Measurements from ENCODE around the gene SLC9A8. TPM values are rescaled to one million over a fixed set of nuclear protein-coding genes. Genes with fewer than 3 reads are reported as not detected.

SLC9A8 gene
- total and polyA plus RNA-seq, 2 of the 8 experiments (the other 6 are each of a cell fraction or from before 2014, with no cell fraction given) = 3.2 to 6.2 TPM

DNA sequence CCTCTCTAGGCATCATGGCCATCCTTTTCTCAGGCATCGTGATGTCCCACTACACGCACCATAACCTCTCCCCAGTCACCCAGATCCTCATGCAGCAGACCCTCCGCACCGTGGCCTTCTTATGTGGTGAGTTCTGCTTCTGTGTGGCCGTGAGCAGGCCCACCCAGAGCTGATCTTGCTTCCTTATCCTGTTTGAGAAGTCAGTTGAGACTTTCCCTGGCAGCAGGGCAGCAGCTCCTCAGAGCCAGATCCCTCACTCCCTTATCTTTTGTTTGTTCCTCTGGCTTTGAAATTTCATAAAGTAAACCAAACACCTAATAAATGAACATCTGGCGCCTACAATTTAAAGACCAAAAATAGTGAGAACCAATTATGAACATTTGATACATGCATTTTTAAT lies 62.1 kb downstream of the SLC9A8 start:
- DNase-seq (ENCODE audit: low read depth in 1 of 2, low spot score in 2 of 2) (no peak), FAIRE-seq (no peak)
- Histone ChIP-seq H3K4me3 (ENCODE audit: extremely low read depth in 1 of 4, insufficient read depth in 2 of 4, low read depth in 3 of 4, low read length in 4 of 4) (no peak overlapping the region), H4K5ac (ENCODE audit: insufficient read length, low read depth, low read length) (no peak overlapping the region), H3K4me1 (replicated peaks in 1 of 4; ENCODE audit: control insufficient read depth in 3 of 4, insufficient read depth in 4 of 4, low read length in 3 of 4) (no peaks in the 10 kb centered on the region), H3K4me2 (ENCODE audit: insufficient read depth in 1 of 2, low read depth in 2 of 2, low read length in 2 of 2) (no peak overlapping the region), H3K4ac (replicated peaks; ENCODE audit: insufficient read length, low read depth, low read length) (no peak overlapping the region), H3K23me2 (ENCODE audit: low read depth, low read length) (no peaks in the 10 kb centered on the region), H2BK12ac (ENCODE audit: low read depth, low read length) (no peak overlapping the region), H3K9me3 (ENCODE audit: insufficient read depth in 2 of 2, low read depth in 1 of 2, low read length in 1 of 2) (no peaks in the 10 kb centered on the region), H3K9ac (replicated peaks in 1 of 4; ENCODE audit: extremely low read depth in 1 of 4, low read depth in 3 of 4, low read length in 3 of 4) (no peak overlapping the region), H3K27ac (ENCODE audit: low read depth, low read length) (no peak overlapping the region), H3K56ac (replicated peaks; ENCODE audit: insufficient read length, low read depth, low read length) (no peak overlapping the region), H2AK5ac (ENCODE audit: low read depth, low read length) (no peak overlapping the region), H3K23ac (ENCODE audit: insufficient read length) (no peak overlapping the region), H4K20me1 (replicated peaks in 1 of 2; ENCODE audit: control insufficient read depth in 1 of 2, insufficient read depth in 2 of 2, low read length in 2 of 2) (no peaks in the 10 kb centered on the region), H2AFZ (ENCODE audit: low read length) (no peak overlapping the region), H3K79me2 (ENCODE audit: control insufficient read depth in 1 of 2, insufficient read depth in 2 of 2, low read length in 2 of 2) (no peaks in the 10 kb centered on the region), H2BK20ac (ENCODE audit: low read length) (no peak overlapping the region), H3K18ac (ENCODE audit: extremely low read depth, low read length) (no peak overlapping the region), H3K27me3 (replicated peaks in 1 of 4; ENCODE audit: control insufficient read depth in 3 of 4, extremely low read depth in 1 of 4, insufficient read depth in 3 of 4, low read length in 3 of 4) (peaks cover 0 to 2% (median 0%) of the 10 kb centered on the region in 4 experiments; a peak in 1 of 7 replicates), H3K14ac (ENCODE audit: insufficient read length) (no peak overlapping the region), H2BK15ac (ENCODE audit: low read length) (no peak overlapping the region), H4K91ac (replicated peaks; ENCODE audit: insufficient read length, low read length) (no peak overlapping the region), H4K8ac (ENCODE audit: extremely low read depth, insufficient read depth, low read length) (no peak overlapping the region), H2BK120ac (replicated peaks; ENCODE audit: low read depth, low read length) (no peak overlapping the region), H3K36me3 (ENCODE audit: control insufficient read depth in 2 of 4, insufficient read depth in 4 of 4, low read length in 3 of 4) (peaks cover 0 to 2% (median 0%) of the 10 kb centered on the region in 4 experiments; a peak in 1 of 8 replicates), H2BK5ac (ENCODE audit: low read depth, low read length) (no peak overlapping the region), H3K79me1 (ENCODE audit: low read depth, low read length) (no peaks in the 10 kb centered on the region)
- TF ChIP-seq ASH2L (IDR thresholded peaks at IDR 0.05; ENCODE audit: low read length) (no peak), TAF7 (optimal IDR thresholded peaks at IDR 0.05; ENCODE audit: borderline replicate concordance, low read depth, low read length) (no peak), CEBPB (IDR thresholded peaks at IDR 0.05; ENCODE audit: low read depth, low read length) (no peak), SP2 (IDR thresholded peaks at IDR 0.05; ENCODE audit: low read length) (no peak), RFX5 (IDR thresholded peaks at IDR 0.05; ENCODE audit: borderline replicate concordance, low read depth, low read length) (no peak), MAFK (IDR thresholded peaks at IDR 0.05; ENCODE audit: low read depth, low read length) (no peak), RXRA (IDR thresholded peaks at IDR 0.05; ENCODE audit: insufficient read depth, low read depth, low read length) (no peak), RBBP5 (IDR thresholded peaks at IDR 0.05; ENCODE audit: borderline replicate concordance, low read depth, low read length) (no peak), POLR2A (IDR thresholded peaks at IDR 0.05; ENCODE audit: control extremely low read depth in 1 of 2, low read depth in 2 of 2, low read length in 2 of 2) (no peak), JUN (IDR thresholded peaks at IDR 0.05; ENCODE audit: low read depth, low read length) (no peak), PHF8 (conservative IDR thresholded peaks at IDR 0.05; ENCODE audit: low read depth, low read length) (no peak), NRF1 (IDR thresholded peaks at IDR 0.05; ENCODE audit: low read depth, low read length) (no peak), TCF12 (IDR thresholded peaks at IDR 0.05; ENCODE audit: low read depth, low read length) (no peak), SIRT6 (IDR thresholded peaks at IDR 0.05; ENCODE audit: low read length) (no peak), SP1 (IDR thresholded peaks at IDR 0.05; ENCODE audit: low read depth, low read length) (no peak), BRCA1 (IDR thresholded peaks at IDR 0.05; ENCODE audit: low read depth, low read length) (no peak)
- WGBS, 2 experiments (ENCODE audit: extremely low coverage in 1 of 2, insufficient coverage in 1 of 2, insufficient read length in 1 of 2, insufficient replicate concordance in 2 of 2, low coverage in 1 of 2, low lambda C conversion rate in 2 of 2, missing lambda C conversion rate in 1 of 2) = 93% methylated on average over 6 of the region's 6 CpGs; no CpG with 5 or more reads in 1 of the 2 experiments
- POLR2A ChIA-PET (ENCODE audit: partially characterized antibody) = interaction anchor here (1.3 kb wide), 1 partner anchor 15 kb away, joined by 3 read pairs; no protein-coding TSS in a partner anchor
- CTCF ChIA-PET (ENCODE audit: partially characterized antibody) = interaction anchor here (0.9 to 3.6 kb wide), 2 partner anchors 15 to 31 kb away, joined by 3 to 21 read pairs; no protein-coding TSS in a partner anchor

Data from H1 (cell line).